Measurements from ENCODE around the gene HSD17B3. TPM values are rescaled to one million over a fixed set of nuclear protein-coding genes. Genes with fewer than 3 reads are reported as not detected.

The HSD17B3 gene
- total and polyA plus RNA-seq, 2 experiments from 2014 or later = not detected

DNA sequence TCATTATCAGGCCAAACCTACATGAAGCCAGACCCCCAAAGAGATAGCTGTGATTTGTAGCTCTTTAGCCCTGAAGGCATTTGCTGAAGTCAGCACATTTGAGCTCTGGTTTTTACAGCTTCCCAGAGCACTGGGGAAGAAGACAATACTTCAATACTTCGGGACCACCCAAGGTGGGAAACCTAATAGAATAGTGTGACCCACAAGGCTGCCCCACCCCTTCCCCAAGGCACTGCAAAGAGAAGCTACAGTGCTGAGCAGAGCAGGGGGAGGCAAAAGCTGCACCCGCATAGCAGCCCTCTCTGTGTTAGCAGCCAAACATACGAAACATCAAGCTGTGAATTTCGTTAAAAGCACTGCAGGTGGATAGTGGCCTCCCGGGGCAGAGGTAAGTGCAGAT is 87.3 kb downstream of the HSD17B3 start:
- ATAC-seq = no peak
- H2AFZ ChIP-seq = peak overlapping the region; percentile 49; the same call in 1 of the 2 replicates
- H4K20me1 ChIP-seq (replicated peaks; ENCODE audit: insufficient read depth) = no peaks in the 10 kb centered on the region
- no peak overlapping the region for H3K27ac ChIP-seq (ENCODE audit: low read depth)
- no peaks in the 10 kb centered on the region for H3K36me3 ChIP-seq (ENCODE audit: insufficient read depth)
- H3K27ac Mint-ChIP-seq = no peak overlapping the region
- H3K4me1 Mint-ChIP-seq = peaks cover 20% of the 10 kb centered on the region
- DNase-seq (ENCODE audit: low spot score) = peak; percentile 9
- H3K9me2 ChIP-seq (ENCODE audit: insufficient read depth) = peaks cover 5% of the 10 kb centered on the region; the same call in 1 of the 2 replicates
- peaks cover 4% of the 10 kb centered on the region; the same call in 1 of the 2 replicates for H3K4me1 ChIP-seq (ENCODE audit: insufficient read depth)
- H3K27me3 Mint-ChIP-seq (ENCODE audit: insufficient read depth, low read depth, poor library complexity) = peaks cover 15% of the 10 kb centered on the region
- H3K9me3 Mint-ChIP-seq = peaks cover 13% of the 10 kb centered on the region
- no peak overlapping the region for H3K4me2 ChIP-seq
- peaks cover 17% of the 10 kb centered on the region for H3K27me3 ChIP-seq (ENCODE audit: insufficient read depth)
- peaks cover 3% of the 10 kb centered on the region; the same call in 2 of the 3 replicates for H3K36me3 Mint-ChIP-seq (ENCODE audit: low read depth)
- no peak overlapping the region for H3K4me3 ChIP-seq
- no peak overlapping the region for H3K4me3 Mint-ChIP-seq
- TF ChIP-seq, protein P1, sequence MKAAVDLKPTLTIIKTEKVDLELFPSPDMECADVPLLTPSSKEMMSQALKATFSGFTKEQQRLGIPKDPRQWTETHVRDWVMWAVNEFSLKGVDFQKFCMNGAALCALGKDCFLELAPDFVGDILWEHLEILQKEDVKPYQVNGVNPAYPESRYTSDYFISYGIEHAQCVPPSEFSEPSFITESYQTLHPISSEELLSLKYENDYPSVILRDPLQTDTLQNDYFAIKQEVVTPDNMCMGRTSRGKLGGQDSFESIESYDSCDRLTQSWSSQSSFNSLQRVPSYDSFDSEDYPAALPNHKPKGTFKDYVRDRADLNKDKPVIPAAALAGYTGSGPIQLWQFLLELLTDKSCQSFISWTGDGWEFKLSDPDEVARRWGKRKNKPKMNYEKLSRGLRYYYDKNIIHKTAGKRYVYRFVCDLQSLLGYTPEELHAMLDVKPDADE (IDR thresholded peaks at IDR 0.05) = no peak
- TF ChIP-seq ZNF114 (CRISPR knock-in tag; IDR thresholded peaks at IDR 0.05) (no peak), CREB1 (CRISPR knock-in tag; IDR thresholded peaks at IDR 0.05; ENCODE audit: low read depth) (no peak), STAT1 (IDR thresholded peaks at IDR 0.05; ENCODE audit: unreplicated experiment) (no peak)
- TF ChIP-seq, protein P2, sequence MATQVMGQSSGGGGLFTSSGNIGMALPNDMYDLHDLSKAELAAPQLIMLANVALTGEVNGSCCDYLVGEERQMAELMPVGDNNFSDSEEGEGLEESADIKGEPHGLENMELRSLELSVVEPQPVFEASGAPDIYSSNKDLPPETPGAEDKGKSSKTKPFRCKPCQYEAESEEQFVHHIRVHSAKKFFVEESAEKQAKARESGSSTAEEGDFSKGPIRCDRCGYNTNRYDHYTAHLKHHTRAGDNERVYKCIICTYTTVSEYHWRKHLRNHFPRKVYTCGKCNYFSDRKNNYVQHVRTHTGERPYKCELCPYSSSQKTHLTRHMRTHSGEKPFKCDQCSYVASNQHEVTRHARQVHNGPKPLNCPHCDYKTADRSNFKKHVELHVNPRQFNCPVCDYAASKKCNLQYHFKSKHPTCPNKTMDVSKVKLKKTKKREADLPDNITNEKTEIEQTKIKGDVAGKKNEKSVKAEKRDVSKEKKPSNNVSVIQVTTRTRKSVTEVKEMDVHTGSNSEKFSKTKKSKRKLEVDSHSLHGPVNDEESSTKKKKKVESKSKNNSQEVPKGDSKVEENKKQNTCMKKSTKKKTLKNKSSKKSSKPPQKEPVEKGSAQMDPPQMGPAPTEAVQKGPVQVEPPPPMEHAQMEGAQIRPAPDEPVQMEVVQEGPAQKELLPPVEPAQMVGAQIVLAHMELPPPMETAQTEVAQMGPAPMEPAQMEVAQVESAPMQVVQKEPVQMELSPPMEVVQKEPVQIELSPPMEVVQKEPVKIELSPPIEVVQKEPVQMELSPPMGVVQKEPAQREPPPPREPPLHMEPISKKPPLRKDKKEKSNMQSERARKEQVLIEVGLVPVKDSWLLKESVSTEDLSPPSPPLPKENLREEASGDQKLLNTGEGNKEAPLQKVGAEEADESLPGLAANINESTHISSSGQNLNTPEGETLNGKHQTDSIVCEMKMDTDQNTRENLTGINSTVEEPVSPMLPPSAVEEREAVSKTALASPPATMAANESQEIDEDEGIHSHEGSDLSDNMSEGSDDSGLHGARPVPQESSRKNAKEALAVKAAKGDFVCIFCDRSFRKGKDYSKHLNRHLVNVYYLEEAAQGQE (IDR thresholded peaks at IDR 0.05; ENCODE audit: unreplicated experiment) = no peak
- H3K79me2 ChIP-seq (replicated peaks; ENCODE audit: insufficient read depth) = no peaks in the 10 kb centered on the region
- H3F3A ChIP-seq (replicated peaks; ENCODE audit: low read depth) = no peaks in the 10 kb centered on the region

DNA sequence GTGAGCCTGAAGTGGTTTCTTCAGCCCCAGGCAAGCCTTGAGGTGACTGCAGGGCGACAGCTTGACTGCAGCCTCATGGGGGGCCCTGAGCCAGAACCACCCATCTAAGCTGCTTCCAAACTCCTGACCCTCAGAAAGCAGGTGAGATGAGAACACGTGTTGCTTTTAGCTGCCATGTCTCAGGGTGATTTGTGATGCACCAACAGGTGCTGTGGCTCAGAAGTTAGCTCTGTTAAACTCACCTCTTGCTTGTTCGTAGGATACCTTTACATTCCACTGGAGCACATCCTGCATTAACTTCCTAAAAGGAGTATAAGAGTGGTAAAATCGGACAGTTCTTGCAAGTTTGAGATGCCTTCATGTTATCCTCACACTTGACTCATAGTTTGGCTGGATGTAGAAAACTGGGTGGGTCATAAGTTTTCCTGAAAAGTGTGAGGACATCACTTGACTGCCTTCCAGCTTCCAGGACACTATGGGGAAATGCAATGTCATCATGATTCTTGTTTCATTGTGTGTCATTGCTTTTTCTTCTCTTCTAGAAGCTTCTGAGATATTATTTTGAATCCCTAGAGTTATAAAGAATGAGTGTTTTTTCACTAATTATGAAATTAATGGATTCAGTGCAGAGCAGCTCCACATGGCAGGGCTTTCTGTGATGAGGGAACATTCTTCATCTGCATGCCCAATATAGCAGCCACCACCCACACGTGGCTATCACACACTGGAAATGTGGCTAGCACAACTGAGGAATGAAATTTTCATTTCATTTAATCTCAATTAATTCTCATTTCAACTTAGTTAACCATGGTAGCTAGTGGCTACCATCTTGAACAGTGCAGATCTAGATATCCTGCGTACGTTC is 92.3 kb downstream of the HSD17B3 start:
- Mint-ChIP-seq H3K27ac (no peak overlapping the region), H3K27me3 (ENCODE audit: insufficient read depth, low read depth, poor library complexity) (peaks cover 2% of the 10 kb centered on the region), H3K9me3 (peaks cover 13% of the 10 kb centered on the region), H3K4me3 (no peak overlapping the region), H3K36me3 (ENCODE audit: low read depth) (peaks cover 3% of the 10 kb centered on the region; the same call in 2 of the 3 replicates), H3K4me1 (peaks cover 4% of the 10 kb centered on the region; the same call in 2 of the 3 replicates)
- Histone ChIP-seq H3K27me3 (ENCODE audit: insufficient read depth) (0 out of 2 replicates have a peak, but pooled peaks cover 3% of the 10 kb centered on the region), H2AFZ (no peak overlapping the region), H3K4me2 (no peak overlapping the region), H3K79me2 (replicated peaks; ENCODE audit: insufficient read depth) (no peaks in the 10 kb centered on the region), H3K4me1 (ENCODE audit: insufficient read depth) (peaks cover 1% of the 10 kb centered on the region; the same call in 1 of the 2 replicates), H3K27ac (ENCODE audit: low read depth) (no peak overlapping the region), H3K4me3 (no peak overlapping the region), H3F3A (replicated peaks; ENCODE audit: low read depth) (no peaks in the 10 kb centered on the region), H3K36me3 (ENCODE audit: insufficient read depth) (no peaks in the 10 kb centered on the region), H3K9me2 (ENCODE audit: insufficient read depth) (peaks cover 10% of the 10 kb centered on the region; the same call in 1 of the 2 replicates), H4K20me1 (replicated peaks; ENCODE audit: insufficient read depth) (no peaks in the 10 kb centered on the region)
- ATAC-seq (no peak), DNase-seq (ENCODE audit: low spot score) (no peak)
- TF ChIP-seq JUNB (IDR thresholded peaks at IDR 0.05; ENCODE audit: unreplicated experiment) (no peak), EZH2 (IDR thresholded peaks at IDR 0.05; ENCODE audit: low read depth, unreplicated experiment) (no peak), CREB1 (CRISPR knock-in tag; IDR thresholded peaks at IDR 0.05; ENCODE audit: low read depth) (no peak), ZNF114 (CRISPR knock-in tag; IDR thresholded peaks at IDR 0.05) (no peak), ZNF331 (CRISPR knock-in tag; IDR thresholded peaks at IDR 0.05; ENCODE audit: low read depth) (no peak), STAT1 (IDR thresholded peaks at IDR 0.05; ENCODE audit: unreplicated experiment) (no peak), NANOG (IDR thresholded peaks at IDR 0.05; ENCODE audit: borderline replicate concordance) (no peak), POLR2AphosphoS5 (IDR thresholded peaks at IDR 0.05; ENCODE audit: low read depth) (no peak), EZH2phosphoT487 (IDR thresholded peaks at IDR 0.05; ENCODE audit: unreplicated experiment) (no peak)
- TF ChIP-seq, protein P2 (IDR thresholded peaks at IDR 0.05; ENCODE audit: unreplicated experiment) = no peak
- TF ChIP-seq, protein P3, sequence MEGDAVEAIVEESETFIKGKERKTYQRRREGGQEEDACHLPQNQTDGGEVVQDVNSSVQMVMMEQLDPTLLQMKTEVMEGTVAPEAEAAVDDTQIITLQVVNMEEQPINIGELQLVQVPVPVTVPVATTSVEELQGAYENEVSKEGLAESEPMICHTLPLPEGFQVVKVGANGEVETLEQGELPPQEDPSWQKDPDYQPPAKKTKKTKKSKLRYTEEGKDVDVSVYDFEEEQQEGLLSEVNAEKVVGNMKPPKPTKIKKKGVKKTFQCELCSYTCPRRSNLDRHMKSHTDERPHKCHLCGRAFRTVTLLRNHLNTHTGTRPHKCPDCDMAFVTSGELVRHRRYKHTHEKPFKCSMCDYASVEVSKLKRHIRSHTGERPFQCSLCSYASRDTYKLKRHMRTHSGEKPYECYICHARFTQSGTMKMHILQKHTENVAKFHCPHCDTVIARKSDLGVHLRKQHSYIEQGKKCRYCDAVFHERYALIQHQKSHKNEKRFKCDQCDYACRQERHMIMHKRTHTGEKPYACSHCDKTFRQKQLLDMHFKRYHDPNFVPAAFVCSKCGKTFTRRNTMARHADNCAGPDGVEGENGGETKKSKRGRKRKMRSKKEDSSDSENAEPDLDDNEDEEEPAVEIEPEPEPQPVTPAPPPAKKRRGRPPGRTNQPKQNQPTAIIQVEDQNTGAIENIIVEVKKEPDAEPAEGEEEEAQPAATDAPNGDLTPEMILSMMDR (conservative IDR thresholded peaks at IDR 0.05; ENCODE audit: low read depth in 2 of 2) = no peak

All from GM23338 (cell line).